IMR-90 (cell line): ENCODE data around the gene ZNF630. TPM values are rescaled to one million over a fixed set of nuclear protein-coding genes. Genes with fewer than 3 reads are reported as not detected.

Experiments
- ATAC-seq: fragments of 200-7000 bp; cut with Tn5 transposase; 2 replicates; pipeline ENCODE4 v1.9.1; 2020; ENCODE audit warnings: low read depth, mild to moderate bottlenecking, moderate library complexity
- BruUV-seq: library from RNA; stranded (reverse); fragments of 400-500 nt; replicated peaks from 2 replicates; lab custom pipeline; 2021; lab: Mats Ljungman, UMichigan
- CTCF ChIA-PET: fragments of 300-600 bp; formaldehyde crosslinking; extraction: SDS; loops from one replicate; lab custom pipeline; 2021; ENCODE audit warnings: antibody characterized with exemption; lab: Yijun Ruan, JAX
- POLR2A ChIA-PET: fragments of 300-600 bp; sonication (Branson Sonifier 250); formaldehyde crosslinking; loops from one replicate; lab custom pipeline; 2022; ENCODE audit warnings: antibody characterized with exemption; ENCODE audit not compliant: unreplicated experiment; lab: Charles Lee
- DNase-seq: peaks from one replicate; pipeline ENCODE4 v3.0.0; 2013
- H2AFZ ChIP-seq: replicated peaks from 2 replicates; pipeline ENCODE3; 2013; ENCODE audit warnings: low read length, mild to moderate bottlenecking; ENCODE audit not compliant: poor library complexity
- H2AK5ac ChIP-seq: 2 replicates; pipeline ENCODE4 v1.6.1; 2013; ENCODE audit warnings: low read depth, low read length, inconsistent platforms
- H2AK9ac ChIP-seq: replicated peaks from 2 replicates; pipeline ENCODE3; 2013; ENCODE audit warnings: mild to moderate bottlenecking, low read depth, low read length, moderate library complexity; ENCODE audit not compliant: poor library complexity
- H2BK120ac ChIP-seq: 2 replicates; pipeline ENCODE4 v1.6.1; 2013; ENCODE audit warnings: low read depth, low read length, inconsistent platforms
- H2BK15ac ChIP-seq: 3 replicates; pipeline ENCODE4 v1.6.1; 2013; ENCODE audit warnings: low read depth, low read length, inconsistent platforms
- H2BK20ac ChIP-seq: 2 replicates; pipeline ENCODE4 v1.6.1; 2013; ENCODE audit warnings: low read depth, mild to moderate bottlenecking, inconsistent platforms, low read length, moderate library complexity
- H2BK5ac ChIP-seq: 2 replicates; pipeline ENCODE4 v1.6.1; 2013; ENCODE audit warnings: mild to moderate bottlenecking, low read depth, low read length, inconsistent platforms; ENCODE audit not compliant: poor library complexity, severe bottlenecking
- H3K14ac ChIP-seq: replicated peaks from 2 replicates; pipeline ENCODE4 v1.6.1; 2013; ENCODE audit warnings: low read depth, low read length, inconsistent platforms
- H3K18ac ChIP-seq: 2 replicates; pipeline ENCODE4 v1.6.1; 2013; ENCODE audit warnings: low read depth, low read length, control low read depth
- H3K23ac ChIP-seq: 2 replicates; pipeline ENCODE4 v1.6.1; 2013; ENCODE audit warnings: low read depth, low read length, inconsistent platforms
- H3K27ac ChIP-seq: 2 replicates; pipeline ENCODE4 v1.5.1; 2013; ENCODE audit warnings: mild to moderate bottlenecking, control low read depth, low read length; ENCODE audit not compliant: insufficient read depth
- H3K27me3 ChIP-seq: 2 replicates; pipeline ENCODE4 v1.6.1; 2013; ENCODE audit warnings: low read length; ENCODE audit not compliant: control insufficient read depth, insufficient read depth
- H3K36me3 ChIP-seq: 2 replicates; pipeline ENCODE4 v1.6.1; 2013; ENCODE audit warnings: low read length, mixed read lengths; ENCODE audit not compliant: control insufficient read depth, insufficient read depth
- H3K4ac ChIP-seq: 2 replicates; pipeline ENCODE4 v1.6.1; 2013; ENCODE audit warnings: low read depth, low read length, inconsistent platforms
- H3K4me1 ChIP-seq: 2 replicates; pipeline ENCODE4 v1.6.1; 2013; ENCODE audit warnings: low read length, mixed read lengths; ENCODE audit not compliant: control insufficient read depth, insufficient read depth
- H3K4me2 ChIP-seq: 2 replicates; pipeline ENCODE4 v1.6.1; 2013; ENCODE audit warnings: low read depth, mild to moderate bottlenecking, control low read depth, low read length, moderate library complexity
- H3K4me3 ChIP-seq: 2 replicates; pipeline ENCODE4 v1.5.1; 2013; ENCODE audit warnings: low read depth, mild to moderate bottlenecking, control low read depth, low read length, moderate library complexity; ENCODE audit not compliant: insufficient read depth
- H3K56ac ChIP-seq: 2 replicates; pipeline ENCODE4 v1.6.1; 2013; ENCODE audit warnings: low read length, inconsistent platforms; ENCODE audit not compliant: insufficient read depth; ENCODE audit errors: extremely low read depth
- H3K79me1 ChIP-seq, 2 experiments: 2 replicates each; pipeline ENCODE4 v1.6.1; 2013; ENCODE audit warnings: low read length in 2 of 2, inconsistent platforms in 1 of 2, low read depth in 1 of 2
- H3K9ac ChIP-seq: 2 replicates; pipeline ENCODE4 v1.6.1; 2013; ENCODE audit warnings: low read depth, low read length, control low read depth
- H3K9me1 ChIP-seq: 2 replicates; pipeline ENCODE4 v1.6.1; 2013; ENCODE audit warnings: low read length, inconsistent platforms; ENCODE audit not compliant: insufficient read depth
- H3K9me3 ChIP-seq: 2 replicates; pipeline ENCODE4 v1.6.1; 2013; ENCODE audit warnings: low read length; ENCODE audit not compliant: control insufficient read depth, insufficient read depth
- H4K20me1 ChIP-seq: 2 replicates; pipeline ENCODE4 v1.6.1; 2013; ENCODE audit warnings: low read length, inconsistent platforms; ENCODE audit not compliant: insufficient read depth
- H4K5ac ChIP-seq: 2 replicates; pipeline ENCODE4 v1.6.1; 2013; ENCODE audit warnings: mild to moderate bottlenecking, low read depth, low read length, control low read depth
- H4K8ac ChIP-seq, 2 experiments: 2 replicates each; pipeline ENCODE4 v1.6.1; 2013; ENCODE audit warnings: low read depth in 2 of 2, low read length in 2 of 2, control low read depth in 1 of 2, inconsistent platforms in 1 of 2
- H4K91ac ChIP-seq: 2 replicates; pipeline ENCODE4 v1.6.1; 2013; ENCODE audit warnings: low read depth, low read length, inconsistent platforms; ENCODE audit not compliant: insufficient read depth
- BHLHE40 ChIP-seq: fragments of 150-350 bp; IDR thresholded peaks from 2 replicates; pipeline ENCODE4 v1.6.1; 2016; ENCODE audit warnings: mild to moderate bottlenecking, low read depth, low read length
- NFE2L2 ChIP-seq: fragments of 150-350 bp; IDR thresholded peaks from 2 replicates; pipeline ENCODE4 v1.6.1; 2016; ENCODE audit warnings: low read depth, mild to moderate bottlenecking, low read length
- RCOR1 ChIP-seq: IDR thresholded peaks from 2 replicates; pipeline ENCODE4 v1.6.1; 2012; ENCODE audit warnings: mild to moderate bottlenecking, low read length, improper control_type of control experiment; ENCODE audit not compliant: insufficient replicate concordance
- RFX5 ChIP-seq: IDR thresholded peaks from 2 replicates; pipeline ENCODE4 v1.8.0; 2012; ENCODE audit warnings: low read depth, mild to moderate bottlenecking, low read length, moderate library complexity
- SMC3 ChIP-seq: fragments of 150-350 bp; IDR thresholded peaks from 2 replicates; pipeline ENCODE4 v1.6.1; 2016; ENCODE audit warnings: low read depth, mild to moderate bottlenecking, antibody characterized with exemption, low read length, moderate library complexity
- WGBS, 2 experiments: methylation state at CpG; one replicate each; pipeline versions ENCODE4 v1.1.5 to v1.1.7; 2013; ENCODE audit warnings: missing lambda C conversion rate in 2 of 2; ENCODE audit not compliant: insufficient read length in 1 of 2; ENCODE audit errors: extremely low coverage in 2 of 2; 5-methylcytosine and 5-hydroxymethylcytosine counted together
- dilution Hi-C: fragments of 300-500 bp; cut with HindIII; formaldehyde crosslinking; loops from one replicate; pipeline ENCODE4 v1.14.3; 2018; ENCODE audit warnings: low sequenced_read_pairs; ENCODE audit not compliant: unreplicated experiment
- in situ Hi-C: fragments of 300-500 bp; cut with MboI; formaldehyde crosslinking; loops from 3 replicates; pipeline ENCODE4 v1.14.3; 2019; ENCODE audit warnings: low sequenced_read_pairs, inconsistent platforms, mixed read lengths
- intact Hi-C: fragments of 100-400 bp; cut with micrococcal nuclease; formaldehyde crosslinking; loops from 2 replicates; pipeline ENCODE4 v1.10.0; 2022
- polyA plus RNA-seq, 3 experiments: library from polyadenylated mRNA; depleted of rRNA; stranded (reverse); fragments of >200 nt; gene quantifications; 2 replicates each; pipeline ENCODE4 v1.2.3, GENCODE V29; 2012; ENCODE audit warnings: low replicate concordance in 1 of 3
- total RNA-seq: library from RNA; depleted of rRNA; stranded (reverse); fragments of >200 nt; gene quantifications from 2 replicates; pipeline ENCODE4 v1.2.3, GENCODE V29; 2012
- TF ChIP-seq, protein P1 (sequence below): fragments of 150-350 bp; IDR thresholded peaks from 2 replicates; pipeline ENCODE4 v1.6.1; 2016; ENCODE audit warnings: low read depth, mild to moderate bottlenecking, low read length, moderate library complexity, borderline replicate concordance
- TF ChIP-seq, protein P2 (sequence below): conservative IDR thresholded peaks from 2 replicates; pipeline ENCODE4 v1.5.1; 2012; ENCODE audit warnings: mild to moderate bottlenecking, low read depth, low read length, improper control_type of control experiment

Gene ZNF630
- total and polyA plus RNA-seq, 2 of the 4 experiments (the other 2 are of a cell fraction), result 0.24 to 0.54 TPM

DNA sequence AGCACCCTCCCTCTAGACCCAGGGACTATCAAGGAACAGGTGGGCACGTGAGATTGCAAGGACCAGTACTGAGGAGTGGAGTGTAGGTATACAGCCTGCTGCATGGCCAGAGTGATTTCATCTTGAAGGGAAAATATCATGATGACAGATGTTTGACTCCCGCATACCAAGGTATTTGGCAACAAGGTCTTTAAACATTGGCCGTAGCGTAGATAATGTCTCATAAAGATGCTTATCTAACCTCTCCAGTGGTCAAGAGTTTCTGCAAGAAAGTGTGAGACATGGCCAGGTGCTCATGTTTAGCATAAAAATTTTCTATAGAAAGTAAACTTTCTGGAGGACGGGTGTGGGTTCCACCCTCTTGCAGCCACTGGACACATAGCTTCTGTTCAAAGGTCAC lies 18.7 kb upstream of the ZNF630 start:
- Histone ChIP-seq H3K9me1 (no peaks in the 10 kb centered on the region), H2BK120ac (no peak overlapping the region), H3K56ac (no peak overlapping the region), H3K79me1 (no peaks in the 10 kb centered on the region), H3K9ac (no peak overlapping the region), H3K4ac (no peak overlapping the region), H2BK15ac (no peak overlapping the region), H3K27me3 (peaks cover 3% of the 10 kb centered on the region; the same call in 1 of the 2 replicates), H3K36me3 (no peaks in the 10 kb centered on the region), H3K4me3 (no peak overlapping the region), H2AK5ac (no peak overlapping the region), H2AFZ (no peak overlapping the region), H3K18ac (no peak overlapping the region), H3K4me1 (no peaks in the 10 kb centered on the region), H3K23ac (no peak overlapping the region), H4K91ac (no peak overlapping the region), H4K5ac (no peak overlapping the region), H2BK20ac (no peak overlapping the region), H4K20me1 (no peaks in the 10 kb centered on the region), H3K4me2 (no peak overlapping the region), H3K9me3 (no peaks in the 10 kb centered on the region), H4K8ac (no peak overlapping the region), H3K27ac (no peak overlapping the region), H3K14ac (no peak overlapping the region), H2AK9ac (no peak overlapping the region), H2BK5ac (no peak overlapping the region)
- in situ Hi-C loops, result no loop called here
- dilution Hi-C loops, result no loop called here
- ChIA-PET CTCF (no interaction called here), POLR2A (no interaction called here)
- intact Hi-C loops, result no loop called here
- no TSS peak for BruUV-seq
- no CpG with 5 or more reads among the region's 5 CpGs for WGBS, 2 experiments
- DNase-seq, result no peak
- TF ChIP-seq NFE2L2 (no peak), RFX5 (no peak), RCOR1 (no peak), BHLHE40 (no peak), SMC3 (no peak)
- TF ChIP-seq, protein P1, sequence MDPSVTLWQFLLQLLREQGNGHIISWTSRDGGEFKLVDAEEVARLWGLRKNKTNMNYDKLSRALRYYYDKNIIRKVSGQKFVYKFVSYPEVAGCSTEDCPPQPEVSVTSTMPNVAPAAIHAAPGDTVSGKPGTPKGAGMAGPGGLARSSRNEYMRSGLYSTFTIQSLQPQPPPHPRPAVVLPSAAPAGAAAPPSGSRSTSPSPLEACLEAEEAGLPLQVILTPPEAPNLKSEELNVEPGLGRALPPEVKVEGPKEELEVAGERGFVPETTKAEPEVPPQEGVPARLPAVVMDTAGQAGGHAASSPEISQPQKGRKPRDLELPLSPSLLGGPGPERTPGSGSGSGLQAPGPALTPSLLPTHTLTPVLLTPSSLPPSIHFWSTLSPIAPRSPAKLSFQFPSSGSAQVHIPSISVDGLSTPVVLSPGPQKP, result no peak
- TF ChIP-seq, protein P2, sequence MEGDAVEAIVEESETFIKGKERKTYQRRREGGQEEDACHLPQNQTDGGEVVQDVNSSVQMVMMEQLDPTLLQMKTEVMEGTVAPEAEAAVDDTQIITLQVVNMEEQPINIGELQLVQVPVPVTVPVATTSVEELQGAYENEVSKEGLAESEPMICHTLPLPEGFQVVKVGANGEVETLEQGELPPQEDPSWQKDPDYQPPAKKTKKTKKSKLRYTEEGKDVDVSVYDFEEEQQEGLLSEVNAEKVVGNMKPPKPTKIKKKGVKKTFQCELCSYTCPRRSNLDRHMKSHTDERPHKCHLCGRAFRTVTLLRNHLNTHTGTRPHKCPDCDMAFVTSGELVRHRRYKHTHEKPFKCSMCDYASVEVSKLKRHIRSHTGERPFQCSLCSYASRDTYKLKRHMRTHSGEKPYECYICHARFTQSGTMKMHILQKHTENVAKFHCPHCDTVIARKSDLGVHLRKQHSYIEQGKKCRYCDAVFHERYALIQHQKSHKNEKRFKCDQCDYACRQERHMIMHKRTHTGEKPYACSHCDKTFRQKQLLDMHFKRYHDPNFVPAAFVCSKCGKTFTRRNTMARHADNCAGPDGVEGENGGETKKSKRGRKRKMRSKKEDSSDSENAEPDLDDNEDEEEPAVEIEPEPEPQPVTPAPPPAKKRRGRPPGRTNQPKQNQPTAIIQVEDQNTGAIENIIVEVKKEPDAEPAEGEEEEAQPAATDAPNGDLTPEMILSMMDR, result no peak
- no peak for ATAC-seq
